ENCODE results near the gene GCKR.

DNA sequence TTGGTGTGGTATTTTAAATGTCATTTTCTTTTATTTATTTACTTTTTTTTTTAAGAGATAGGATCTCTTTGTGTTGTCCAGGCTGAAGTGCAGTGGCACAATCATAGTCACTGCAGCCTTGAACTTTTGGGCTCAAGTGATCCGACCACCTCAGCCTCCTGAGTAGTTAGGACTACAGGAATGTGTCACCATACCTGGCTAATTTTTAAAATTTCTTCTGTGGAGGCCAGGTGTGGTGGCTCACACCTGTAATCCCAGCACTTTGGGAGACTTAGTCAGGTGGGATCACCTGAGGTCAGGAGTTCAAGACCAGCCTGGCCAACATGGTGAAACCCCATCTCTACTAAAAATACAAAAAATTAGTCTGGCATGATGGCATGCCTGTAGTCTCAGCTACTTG is 52.7 kb downstream of the GCKR start:
- TF ChIP-seq, protein P1, sequence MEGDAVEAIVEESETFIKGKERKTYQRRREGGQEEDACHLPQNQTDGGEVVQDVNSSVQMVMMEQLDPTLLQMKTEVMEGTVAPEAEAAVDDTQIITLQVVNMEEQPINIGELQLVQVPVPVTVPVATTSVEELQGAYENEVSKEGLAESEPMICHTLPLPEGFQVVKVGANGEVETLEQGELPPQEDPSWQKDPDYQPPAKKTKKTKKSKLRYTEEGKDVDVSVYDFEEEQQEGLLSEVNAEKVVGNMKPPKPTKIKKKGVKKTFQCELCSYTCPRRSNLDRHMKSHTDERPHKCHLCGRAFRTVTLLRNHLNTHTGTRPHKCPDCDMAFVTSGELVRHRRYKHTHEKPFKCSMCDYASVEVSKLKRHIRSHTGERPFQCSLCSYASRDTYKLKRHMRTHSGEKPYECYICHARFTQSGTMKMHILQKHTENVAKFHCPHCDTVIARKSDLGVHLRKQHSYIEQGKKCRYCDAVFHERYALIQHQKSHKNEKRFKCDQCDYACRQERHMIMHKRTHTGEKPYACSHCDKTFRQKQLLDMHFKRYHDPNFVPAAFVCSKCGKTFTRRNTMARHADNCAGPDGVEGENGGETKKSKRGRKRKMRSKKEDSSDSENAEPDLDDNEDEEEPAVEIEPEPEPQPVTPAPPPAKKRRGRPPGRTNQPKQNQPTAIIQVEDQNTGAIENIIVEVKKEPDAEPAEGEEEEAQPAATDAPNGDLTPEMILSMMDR (IDR thresholded peaks at IDR 0.05; ENCODE audit: low read depth, low read length), result no peak
- TF ChIP-seq MYC (IDR thresholded peaks at IDR 0.05; ENCODE audit: low read depth, low read length) (no peak), POLR2A (IDR thresholded peaks at IDR 0.05; ENCODE audit: extremely low read depth, insufficient read length) (no peak)
- TF ChIP-seq, protein P2, sequence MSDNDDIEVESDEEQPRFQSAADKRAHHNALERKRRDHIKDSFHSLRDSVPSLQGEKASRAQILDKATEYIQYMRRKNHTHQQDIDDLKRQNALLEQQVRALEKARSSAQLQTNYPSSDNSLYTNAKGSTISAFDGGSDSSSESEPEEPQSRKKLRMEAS (IDR thresholded peaks at IDR 0.05; ENCODE audit: low read depth, low read length), result no peak

Measured in NB4 (cell line).